HEK293T (cell line): ENCODE results near the gene TAP1.

Experiments used
- ARNT ChIP-seq: fragments of 450-650 bp; IDR thresholded peaks from 2 replicates; pipeline ENCODE4 v1.6.1; 2017; ENCODE audit warnings: mild to moderate bottlenecking
- BHLHE40 ChIP-seq: fragments of 450-650 bp; IDR thresholded peaks from 2 replicates; pipeline ENCODE4 v1.6.1; 2016; ENCODE audit warnings: mild to moderate bottlenecking, moderate library complexity, borderline replicate concordance
- FOXA1 ChIP-seq: fragments of 450-650 bp; IDR thresholded peaks from 2 replicates; pipeline ENCODE4 v1.6.1; 2016; ENCODE audit warnings: mild to moderate bottlenecking
- FOXK2 ChIP-seq: fragments of 450-650 bp; IDR thresholded peaks from 2 replicates; pipeline ENCODE4 v1.6.1; 2016; ENCODE audit warnings: mild to moderate bottlenecking
- FOXM1 ChIP-seq: fragments of 450-650 bp; IDR thresholded peaks from 2 replicates; pipeline ENCODE4 v1.6.1; 2017; ENCODE audit warnings: mild to moderate bottlenecking, borderline replicate concordance
- HDGF ChIP-seq: fragments of 450-650 bp; IDR thresholded peaks from 2 replicates; pipeline ENCODE4 v1.6.1; 2017; ENCODE audit warnings: antibody characterized with exemption, borderline replicate concordance
- L3MBTL2 ChIP-seq: fragments of 450-650 bp; conservative IDR thresholded peaks from 2 replicates; pipeline ENCODE4 v1.6.1; 2016; ENCODE audit warnings: mild to moderate bottlenecking
- SP1 ChIP-seq: fragments of 450-650 bp; IDR thresholded peaks from 2 replicates; pipeline ENCODE4 v1.6.1; 2017
- SUZ12 ChIP-seq: fragments of 450-650 bp; IDR thresholded peaks from 2 replicates; pipeline ENCODE4 v1.6.1; 2016; ENCODE audit warnings: mild to moderate bottlenecking
- TARDBP ChIP-seq: fragments of 450-650 bp; IDR thresholded peaks from 2 replicates; pipeline ENCODE4 v1.6.1; 2016

DNA sequence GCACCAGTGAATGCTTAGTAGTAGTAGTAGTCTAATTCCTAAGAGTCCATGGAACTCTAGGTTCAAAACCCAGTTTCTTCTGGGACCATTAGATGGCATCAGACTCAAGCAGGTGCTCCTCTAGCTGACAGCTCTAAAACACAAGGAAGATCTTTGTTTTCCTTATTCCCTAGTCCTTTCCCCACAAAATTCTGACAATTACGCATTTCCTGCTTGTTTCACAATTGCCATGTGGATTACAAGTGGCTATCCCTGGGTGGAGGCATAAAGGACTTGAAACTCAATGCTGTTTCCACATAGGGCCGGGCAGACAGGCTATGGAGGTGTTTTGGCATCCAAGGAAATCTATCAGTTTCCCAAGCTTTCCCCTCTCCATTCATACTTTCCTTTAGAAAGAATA is 27.5 kb downstream of the TAP1 start:
- TF ChIP-seq FOXK2 = no peak
- TF ChIP-seq FOXA1 = no peak
- no peak for TF ChIP-seq FOXM1
- TF ChIP-seq SP1 = no peak
- TF ChIP-seq BHLHE40 = no peak
- no peak for TF ChIP-seq L3MBTL2
- no peak for TF ChIP-seq HDGF
- TF ChIP-seq ARNT = no peak
- TF ChIP-seq TARDBP = no peak
- no peak for TF ChIP-seq SUZ12
